Esophagus squamous epithelium (tissue), 4 donors: ENCODE measurements around the gene CD247.

Experiments
- CTCF ChIP-seq, 6 experiments: fragments of 450-650 bp in 4 of 6; fragments of 200-600 bp in 2 of 6; sonication (generic) in 2 of 6; IDR thresholded peaks; one replicate each; pipeline ENCODE4 v1.5.1; 2016 to 2019; ENCODE audit warnings: antibody characterized with exemption in 6 of 6, mild to moderate bottlenecking in 4 of 6, moderate library complexity in 4 of 6
- POLR2A ChIP-seq, 4 donors: fragments of 450-650 bp; IDR thresholded peaks; one replicate each; pipeline ENCODE4 v1.6.1; 2017; ENCODE audit warnings: antibody characterized with exemption in 4 of 4, mild to moderate bottlenecking in 4 of 4, moderate library complexity in 3 of 4

DNA sequence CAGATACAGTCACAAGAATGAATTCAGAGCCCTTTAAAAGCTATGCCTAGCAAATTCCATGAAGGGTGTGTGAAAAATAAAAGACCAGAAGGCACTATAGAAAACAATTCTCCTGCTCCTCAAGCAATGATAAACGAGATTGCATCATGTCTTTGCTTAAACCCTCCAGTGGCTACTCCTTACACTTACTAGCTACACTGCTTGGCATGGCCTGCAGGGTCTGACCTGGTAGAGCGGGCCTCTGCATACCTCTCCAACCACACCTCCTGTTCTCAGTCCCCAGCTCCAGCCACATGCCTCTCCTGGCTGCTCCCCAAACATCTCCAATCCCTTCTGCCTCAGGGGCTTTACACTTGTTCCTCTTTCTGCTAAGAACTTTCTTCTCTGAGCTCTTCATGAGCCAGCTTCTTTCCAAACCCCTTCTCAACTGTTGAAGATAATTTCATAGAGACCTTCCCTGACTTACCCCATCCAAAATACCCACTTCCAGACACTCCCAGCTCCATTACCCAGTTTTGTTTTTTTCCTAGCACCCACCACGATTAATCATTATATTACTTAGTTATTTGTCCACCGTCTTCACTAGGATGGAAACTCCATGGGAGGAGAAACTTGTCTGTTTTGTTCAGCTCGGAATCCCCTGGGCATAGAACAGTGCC, 46.4 kb upstream of the CD247 start:
- TF ChIP-seq CTCF (IDR thresholded peaks at IDR 0.05) (no peak), POLR2A (IDR thresholded peaks at IDR 0.05) (no peak)
